Activated CD8-positive, alpha-beta memory T cell treated with anti-CD3 and anti-CD28 coated beads for 48 hours (primary cell): Measurements from ENCODE around the gene PDLIM3.
"Not testable (repeated sequence)": the region's sequence is repeated elsewhere in the genome, so short reads cannot be mapped to it uniquely, and the experiment has no call there.

Experiments used
- DNase-seq, 3 experiments: peaks; one replicate each; pipeline ENCODE4 v3.0.0-alpha.2; 2020; ENCODE audit warnings: low read depth in 2 of 3, low spot score in 2 of 3

The PDLIM3 gene

DNA sequence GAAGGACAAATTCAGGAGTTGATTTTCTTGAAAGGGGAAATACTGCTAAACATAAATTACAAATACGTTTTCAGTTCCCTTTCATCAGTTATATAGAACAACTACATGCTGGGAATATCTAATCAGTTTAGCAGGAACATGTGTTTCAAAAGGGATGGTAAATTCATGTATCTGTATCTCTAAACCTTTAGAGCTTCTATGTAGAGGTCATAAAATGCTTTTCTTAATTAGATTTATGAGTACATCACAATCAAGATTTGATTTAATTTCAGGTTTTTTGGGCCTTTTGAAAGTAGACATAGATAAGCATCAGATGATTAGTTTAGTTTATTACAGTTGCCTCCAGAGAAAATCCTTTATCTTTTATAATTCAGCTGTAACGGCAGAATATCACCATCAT lies 12.9 kb downstream of the PDLIM3 start:
- DNase-seq, result no peak

- no peak for DNase-seq
Observed at GRCh38 chr4:185520119-185520518, 15.2 kb downstream of the PDLIM3 start.

DNA sequence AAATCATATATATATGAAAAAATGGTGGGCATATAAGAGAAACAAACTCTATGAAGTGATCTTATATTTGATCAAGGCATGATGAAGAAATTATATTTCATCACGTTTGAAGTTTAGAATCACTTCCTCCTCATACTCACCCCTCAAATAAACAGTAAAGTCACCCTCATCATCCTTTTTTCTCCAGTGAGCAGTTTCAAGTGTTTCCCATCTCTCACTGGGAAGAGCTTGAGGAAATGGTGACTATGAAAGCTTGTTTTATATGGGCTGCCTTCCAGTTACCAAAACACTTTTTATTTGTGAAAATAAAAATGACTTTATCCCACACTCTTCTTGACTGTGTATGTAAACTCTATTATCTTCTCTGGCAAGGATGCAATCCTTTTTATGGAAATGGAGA lies 16.8 kb downstream of the PDLIM3 start:
- no peak for DNase-seq

- no peak for DNase-seq
Observed at GRCh38 chr4:185518069-185518468, 17.2 kb downstream of the PDLIM3 start.

GRCh38 chr4:185515248-185515647 lies 20.1 kb downstream of the PDLIM3 start:
- no peak for DNase-seq

- DNase-seq, result no peak
Observed at GRCh38 chr4:185514182-185514697, 21.1 kb downstream of the PDLIM3 start.

- DNase-seq, result no peak
Observed at GRCh38 chr4:185513489-185514181, 21.7 kb downstream of the PDLIM3 start.

DNA sequence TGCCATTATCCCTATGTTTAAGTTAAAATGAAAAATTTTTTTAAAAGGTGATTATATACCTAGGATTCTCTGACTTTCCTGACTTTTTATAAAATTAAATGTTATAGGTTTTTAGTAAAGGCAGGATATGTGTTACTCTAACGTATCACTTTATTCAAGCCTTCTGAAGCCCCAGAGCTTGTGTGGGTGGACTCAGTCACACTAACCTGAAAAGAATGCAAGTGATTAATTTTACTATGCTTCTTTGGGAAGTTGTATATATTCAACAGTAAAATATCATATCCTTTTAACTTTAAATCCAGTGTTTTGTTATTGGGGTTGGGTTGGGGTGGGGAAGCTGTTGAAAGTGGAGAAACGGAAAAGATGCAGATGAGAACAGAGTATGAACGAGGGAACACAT lies 22.8 kb downstream of the PDLIM3 start:
- DNase-seq, result no peak

GRCh38 chr4:185511243-185511642 lies 24.1 kb downstream of the PDLIM3 start:
- DNase-seq, result not testable (repeated sequence)

- DNase-seq, result no peak
Observed at GRCh38 chr4:185510806-185511205, 24.5 kb downstream of the PDLIM3 start.

GRCh38 chr4:185508181-185508580 lies 27.1 kb downstream of the PDLIM3 start:
- no peak for DNase-seq

GRCh38 chr4:185506422-185506821 lies 28.9 kb downstream of the PDLIM3 start:
- DNase-seq, result no peak

- DNase-seq, result no peak
Observed at GRCh38 chr4:185504098-185505047, 30.9 kb downstream of the PDLIM3 start.

DNA sequence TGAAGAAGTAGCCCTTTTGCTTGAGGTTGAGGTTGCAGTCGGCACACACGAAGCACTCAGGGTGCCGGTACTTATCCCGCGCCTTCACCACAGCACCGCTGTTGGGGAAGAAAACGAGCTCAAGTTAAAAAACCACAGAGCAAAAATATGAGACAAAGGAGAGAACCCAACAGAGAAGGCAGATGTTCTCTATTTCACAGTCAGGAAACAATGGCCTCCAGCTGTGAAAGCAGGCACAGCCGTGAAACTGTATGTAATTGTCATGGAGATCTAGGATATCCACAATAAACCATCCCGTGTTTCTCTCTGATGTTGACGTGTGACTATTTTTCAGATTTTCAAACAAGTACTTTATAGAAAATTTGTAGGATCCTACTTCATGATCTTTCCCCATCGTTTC lies 32.9 kb downstream of the PDLIM3 start:
- no peak for DNase-seq

DNA sequence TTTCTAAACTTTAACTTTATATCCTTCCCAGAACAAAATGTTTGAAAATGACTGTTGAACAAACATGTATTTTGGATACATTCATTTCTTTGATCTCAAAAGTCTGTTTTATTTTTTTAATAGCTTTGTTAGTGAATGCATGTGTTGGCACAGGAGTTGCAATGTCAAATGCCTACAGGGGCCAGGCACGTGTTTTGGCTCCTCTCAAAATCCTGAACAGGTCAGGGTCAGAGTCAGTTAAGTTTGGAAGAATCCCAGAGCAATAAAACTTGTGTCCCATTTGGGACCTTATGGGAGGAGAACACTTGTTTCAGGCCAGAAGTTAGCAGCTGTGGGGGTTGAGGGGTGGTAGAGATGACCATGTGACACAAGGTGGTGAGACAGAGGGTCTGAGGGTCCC lies 34.7 kb downstream of the PDLIM3 start:
- DNase-seq, result no peak

- DNase-seq, result no peak
Observed at GRCh38 chr4:185500035-185500434, 35.3 kb downstream of the PDLIM3 start.

DNA sequence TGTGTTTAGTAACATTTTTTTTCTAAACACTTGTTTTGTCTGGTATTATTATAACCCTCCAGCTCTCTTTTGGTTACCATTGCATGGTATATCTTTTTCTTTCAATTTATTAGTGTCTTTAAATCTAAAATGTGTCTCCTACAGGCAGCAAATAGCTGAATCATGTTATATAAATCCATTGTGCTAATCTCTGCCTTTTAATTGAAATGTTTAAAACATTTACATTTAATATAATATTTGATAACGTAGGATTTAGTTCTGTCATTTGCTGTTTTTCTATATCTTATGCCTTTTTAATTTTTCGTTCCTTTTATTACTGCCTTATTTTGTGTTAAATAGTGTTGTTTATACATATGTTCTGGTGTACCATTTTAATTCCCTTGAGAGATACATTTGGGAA lies 46.7 kb downstream of the PDLIM3 start:
- no peak for DNase-seq

DNA sequence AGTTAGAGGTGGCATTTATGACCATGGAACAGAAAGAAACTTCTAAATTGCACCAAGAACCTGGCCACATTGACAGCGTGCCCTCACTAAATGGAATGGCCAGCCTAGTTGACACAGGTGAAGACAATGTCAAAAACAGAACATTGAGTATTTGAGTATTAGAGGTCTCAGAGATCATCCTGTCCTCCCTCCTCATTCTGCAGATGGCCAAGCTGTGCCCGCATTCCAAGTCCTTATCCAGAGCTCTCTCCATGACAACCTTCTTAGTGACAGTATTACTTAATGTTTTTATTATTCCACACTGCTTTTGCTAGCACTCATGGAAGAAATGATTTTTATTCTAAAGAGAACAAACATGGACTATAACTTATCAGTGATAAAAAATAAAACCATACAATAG lies 53.9 kb downstream of the PDLIM3 start:
- DNase-seq, result no peak

GRCh38 chr4:185480016-185480732 lies 55.1 kb downstream of the PDLIM3 start:
- no peak for DNase-seq

DNA sequence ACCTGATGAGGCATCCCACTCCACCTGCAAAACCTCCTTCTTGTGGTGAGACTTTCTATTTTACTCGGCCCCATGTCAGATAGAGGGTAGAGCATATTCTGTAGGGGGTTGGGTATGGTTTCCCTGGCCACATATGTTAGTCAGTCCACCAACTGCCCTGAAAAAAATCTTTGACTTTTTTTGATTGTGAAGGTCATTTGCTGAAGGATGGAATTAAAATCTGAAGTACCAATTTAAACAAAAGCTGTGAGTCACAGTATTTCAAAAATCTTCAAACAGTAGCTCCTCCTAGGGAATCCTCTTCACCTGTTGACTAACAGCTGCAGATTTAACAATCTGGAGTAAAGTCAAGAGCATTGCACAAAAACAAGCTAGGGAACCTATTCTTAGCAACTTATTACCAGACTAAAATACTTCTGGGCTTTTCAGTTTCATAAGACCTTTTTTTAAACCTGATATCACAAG lies 55.8 kb downstream of the PDLIM3 start:
- DNase-seq, result no peak

DNA sequence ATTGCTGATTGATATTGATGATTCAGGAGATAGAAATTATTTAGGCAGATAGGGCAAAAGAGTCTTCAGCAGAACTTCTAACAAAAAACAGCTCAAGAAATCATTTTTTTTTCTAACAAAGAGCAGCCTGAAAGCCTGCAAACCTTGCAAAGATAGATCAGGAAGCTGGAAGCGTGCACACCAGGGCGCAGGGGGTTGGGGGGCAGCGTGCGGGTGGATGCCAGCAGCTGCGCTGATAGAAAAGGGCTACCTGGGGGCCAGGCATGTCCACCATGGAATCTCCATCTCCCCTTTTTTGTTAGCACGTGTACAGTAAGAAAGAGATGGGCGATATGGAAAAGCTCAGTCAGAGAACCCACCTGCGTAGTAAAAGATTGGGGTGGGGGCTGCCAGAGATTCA lies 62.1 kb downstream of the PDLIM3 start:
- DNase-seq, result no peak
